Heart left ventricle (tissue), 16 donors: Measurements from ENCODE around the gene CCDC61. TPM values are rescaled to one million over a fixed set of nuclear protein-coding genes. Genes with fewer than 3 reads are reported as not detected.

Experiments
- ATAC-seq, 4 donors: fragments of 200-7000 bp; cut with Tn5 transposase; one replicate each; pipeline ENCODE4 v1.9.1; 2020 to 2022; ENCODE audit warnings: moderate library complexity in 4 of 4, mild to moderate bottlenecking in 3 of 4, moderate number of reproducible peaks in 1 of 4
- DNase-seq, 5 donors: peaks; one replicate each; pipeline ENCODE4 v3.0.0-alpha.2; 2020
- H3K27ac ChIP-seq, 12 donors: fragments of 200-600 bp; sonication (generic) in 4 of 12; one replicate each; pipeline versions ENCODE4 v1.5.0 to v1.8.0; 2016 to 2022; ENCODE audit warnings: mild to moderate bottlenecking in 2 of 12
- H3K27me3 ChIP-seq, 9 donors: fragments of 200-600 bp; sonication (generic) in 2 of 9; one replicate each; pipeline versions ENCODE4 v1.5.1 to v1.8.0; 2016 to 2022; ENCODE audit warnings: mild to moderate bottlenecking in 3 of 9
- H3K36me3 ChIP-seq, 9 donors: fragments of 200-600 bp; sonication (generic) in 2 of 9; one replicate each; pipeline versions ENCODE4 v1.5.0 to v1.8.0; 2018 to 2022; ENCODE audit warnings: mild to moderate bottlenecking in 2 of 9
- H3K4me1 ChIP-seq, 12 donors: fragments of 200-600 bp; sonication (generic) in 4 of 12; one replicate each; pipeline versions ENCODE4 v1.5.0 to v1.8.0; 2016 to 2022; ENCODE audit warnings: mild to moderate bottlenecking in 3 of 12
- H3K4me3 ChIP-seq, 12 donors: fragments of 200-600 bp; sonication (generic) in 4 of 12; one replicate each; pipeline versions ENCODE4 v1.5.0 to v1.8.0; 2017 to 2022; ENCODE audit warnings: mild to moderate bottlenecking in 9 of 12, moderate library complexity in 4 of 12
- H3K9me3 ChIP-seq, 12 donors: fragments of 200-600 bp; sonication (generic) in 4 of 12; one replicate each; pipeline versions ENCODE4 v1.5.0 to v1.8.0; 2016 to 2022; ENCODE audit warnings: mild to moderate bottlenecking in 1 of 12
- POLR2A ChIP-seq, 2 donors: fragments of 450-650 bp; IDR thresholded peaks; one replicate each; pipeline ENCODE4 v1.6.1; 2017; ENCODE audit warnings: antibody characterized with exemption in 2 of 2, mild to moderate bottlenecking in 2 of 2, moderate library complexity in 2 of 2
- WGBS, 4 donors: extraction: QIAGEN DNeasy Blood & Tissue Kit in 2 of 4; methylation state at CpG; one replicate each; pipeline versions ENCODE4 v1.1.5 to v1.1.7; 2013 to 2018; 5-methylcytosine and 5-hydroxymethylcytosine counted together
- intact Hi-C, 10 donors: fragments of 100-400 bp; cut with DNase I; formaldehyde crosslinking; loops; one replicate each; pipeline versions ENCODE4 v1.11.1 to v1.14.2; 2022
- polyA plus RNA-seq, 2 donors: library from polyadenylated mRNA; stranded (reverse); fragments of 200-250 nt; gene quantifications; one replicate each; pipeline ENCODE4 v1.2.3, GENCODE V29; 2013
- total RNA-seq, 9 donors: library from RNA; depleted of rRNA in 2 of 9; stranded (reverse); fragments of >200 nt in 2 of 9; fragmentation: NEBNext Ultra II Directional in 3 of 9; extraction: Animal tissue kit (Norgen Biotek cat#: 25700) in 3 of 9; gene quantifications; one replicate each; pipeline versions ENCODE4 v1.1.0 to v1.2.4, GENCODE V29; 2016 to 2023
- TF ChIP-seq, protein P1 (sequence below), 12 donors: fragments of 200-600 bp; sonication (generic) in 4 of 12; IDR thresholded peaks; one replicate each; pipeline versions ENCODE4 v1.5.0 to v1.8.0; 2018 to 2022; ENCODE audit warnings: antibody characterized with exemption in 12 of 12, mild to moderate bottlenecking in 5 of 12
- donor health status: ischemic (EF 13 %, LVEDD 7.1; RV severe dilation, severe dysfunction).
- donor health status: healthy with polysubstance abuse.
- donor health status: DM: no; HTN: yes; CAD: no.
- donor health status: DM: no; HTN: no; CAD: no.
- donor health status: ischemic (EF 25% LVEDD 6.9; RV normal size, moderate dysfunction).
- donor health status: ischemic (EF 25% LVEDD 5.7; RV mildly dilated, moderate dysfunction).
- donor health status: healthy.
- donor health status: DM: yes; HTN: yes; CAD: no.
- donor health status: ischemic (EF 35%, LVEDD 5.7; RV mildly dilated, moderate dysfunction).
- donor health status: nonischemic (EF 11% LVEDD 7.7; RV severe dilation, severe dysfunction).
- donor health status: DM: yes; HTN: yes; CAD: no.
- donor health status: PGD.
- donor health status: ischemic (EF 29% LVEDD 5.4; RV normal size, mild dysfunction).
- donor health status: nonischemic (EF 23%, LVEDD 6.1; RV moderate dilation, normal function).

Gene CCDC61
- total and polyA plus RNA-seq, 11 donors: 4.1 to 13.7 (median 6.8) TPM

DNA sequence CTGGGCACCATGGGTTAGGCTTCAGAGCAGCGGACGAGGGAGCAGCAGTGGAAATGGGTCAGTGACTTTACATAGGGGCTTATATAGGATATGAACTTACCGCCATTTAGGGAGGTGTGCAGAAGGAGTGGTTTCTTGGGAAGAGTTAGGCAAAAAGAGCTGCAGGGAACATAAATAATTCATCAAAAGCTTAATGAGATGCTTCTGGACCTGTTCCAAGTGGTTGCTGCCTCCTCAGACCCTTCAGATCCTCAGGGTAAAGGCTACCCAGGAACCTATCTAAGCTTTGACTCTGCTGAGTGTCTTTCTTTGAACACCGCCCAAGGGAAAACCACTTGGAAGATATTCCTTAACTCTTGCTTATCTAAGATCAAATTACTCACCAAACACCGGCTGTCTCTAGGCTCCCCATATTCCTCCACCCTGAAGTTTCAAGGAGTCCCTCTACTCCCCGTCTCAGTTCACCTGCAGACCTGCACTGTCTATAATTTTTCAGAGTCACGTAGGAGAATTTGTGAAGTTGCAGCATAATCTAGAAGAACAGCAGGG, 45.8 kb downstream of the CCDC61 start, which contains the start of gene IGFL4:
TSS of gene IGFL4 (minus strand) at position 51 of the 549 bp plus-strand sequence. CDS start at position 11, 40 bp downstream.
- Histone ChIP-seq H3K4me1 (no peaks in the 10 kb centered on the region), H3K9me3 (peaks cover 0 to 8% (median 0%) of the 10 kb centered on the region in 12 donors), H3K27ac (no peak within 1 kb of the TSS), H3K36me3 (no peaks in the 10 kb centered on the region), H3K4me3 (no peak within 1 kb of the TSS), H3K27me3 (peaks cover 0 to 50% (median 16%) of the 10 kb centered on the region in 9 donors)
- 53 to 62% (median 57%) methylated on average over 7 of the region's 7 CpGs for whole genome bisulfite sequencing, 4 donors
- intact Hi-C loops: no loop called here
- TF ChIP-seq, protein P1, sequence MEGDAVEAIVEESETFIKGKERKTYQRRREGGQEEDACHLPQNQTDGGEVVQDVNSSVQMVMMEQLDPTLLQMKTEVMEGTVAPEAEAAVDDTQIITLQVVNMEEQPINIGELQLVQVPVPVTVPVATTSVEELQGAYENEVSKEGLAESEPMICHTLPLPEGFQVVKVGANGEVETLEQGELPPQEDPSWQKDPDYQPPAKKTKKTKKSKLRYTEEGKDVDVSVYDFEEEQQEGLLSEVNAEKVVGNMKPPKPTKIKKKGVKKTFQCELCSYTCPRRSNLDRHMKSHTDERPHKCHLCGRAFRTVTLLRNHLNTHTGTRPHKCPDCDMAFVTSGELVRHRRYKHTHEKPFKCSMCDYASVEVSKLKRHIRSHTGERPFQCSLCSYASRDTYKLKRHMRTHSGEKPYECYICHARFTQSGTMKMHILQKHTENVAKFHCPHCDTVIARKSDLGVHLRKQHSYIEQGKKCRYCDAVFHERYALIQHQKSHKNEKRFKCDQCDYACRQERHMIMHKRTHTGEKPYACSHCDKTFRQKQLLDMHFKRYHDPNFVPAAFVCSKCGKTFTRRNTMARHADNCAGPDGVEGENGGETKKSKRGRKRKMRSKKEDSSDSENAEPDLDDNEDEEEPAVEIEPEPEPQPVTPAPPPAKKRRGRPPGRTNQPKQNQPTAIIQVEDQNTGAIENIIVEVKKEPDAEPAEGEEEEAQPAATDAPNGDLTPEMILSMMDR (IDR thresholded peaks at IDR 0.05): no peak
- TF ChIP-seq POLR2A (IDR thresholded peaks at IDR 0.05): no peak
- DNase-seq (no peak), ATAC-seq (no peak)

DNA sequence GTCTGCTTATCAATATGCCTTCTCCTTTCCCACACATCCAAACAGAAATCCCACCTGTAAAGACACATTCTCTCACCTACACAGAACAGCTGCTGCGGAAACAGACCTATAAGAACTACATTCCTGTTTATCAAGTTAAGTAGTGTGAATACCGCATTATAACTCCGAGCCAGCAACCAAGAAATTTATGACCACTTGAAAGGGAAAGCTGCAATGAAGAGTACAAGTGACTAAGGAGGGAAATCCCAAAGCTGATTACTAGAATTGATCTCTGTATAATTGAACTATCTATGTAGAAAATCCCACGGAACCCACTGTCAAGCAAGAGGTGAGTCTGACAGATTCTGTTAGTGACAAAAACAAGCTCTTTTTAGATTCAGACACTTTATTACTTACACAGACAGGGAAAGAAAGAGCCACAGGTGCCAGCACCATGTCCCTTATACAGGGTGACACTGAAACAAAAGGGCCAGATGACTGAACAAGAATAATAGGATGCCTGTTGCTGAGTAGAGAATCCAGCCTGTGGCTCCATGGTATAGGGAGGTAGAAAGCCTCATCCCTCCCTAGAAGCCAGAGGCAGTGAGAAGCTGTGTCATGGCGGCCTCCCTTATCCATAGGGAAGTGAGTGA, 47.1 kb downstream of the CCDC61 start:
- TF ChIP-seq POLR2A (IDR thresholded peaks at IDR 0.05): no peak
- TF ChIP-seq, protein P1 (IDR thresholded peaks at IDR 0.05): no peak
- H3K27me3 ChIP-seq: peaks cover 0 to 57% (median 16%) of the 10 kb centered on the region in 9 donors
- intact Hi-C loops: no loop called here
- DNase-seq (no peak), ATAC-seq (no peak)
- H3K27ac ChIP-seq: no peak overlapping the region
- WGBS, 4 donors: 81 to 84% (median 83%) methylated on average over 5 of the region's 5 CpGs
- no peaks in the 10 kb centered on the region for H3K4me1 ChIP-seq
- no peaks in the 10 kb centered on the region for H3K36me3 ChIP-seq
- H3K9me3 ChIP-seq: peaks cover 0 to 7% (median 0%) of the 10 kb centered on the region in 12 donors
- no peak overlapping the region for H3K4me3 ChIP-seq

DNA sequence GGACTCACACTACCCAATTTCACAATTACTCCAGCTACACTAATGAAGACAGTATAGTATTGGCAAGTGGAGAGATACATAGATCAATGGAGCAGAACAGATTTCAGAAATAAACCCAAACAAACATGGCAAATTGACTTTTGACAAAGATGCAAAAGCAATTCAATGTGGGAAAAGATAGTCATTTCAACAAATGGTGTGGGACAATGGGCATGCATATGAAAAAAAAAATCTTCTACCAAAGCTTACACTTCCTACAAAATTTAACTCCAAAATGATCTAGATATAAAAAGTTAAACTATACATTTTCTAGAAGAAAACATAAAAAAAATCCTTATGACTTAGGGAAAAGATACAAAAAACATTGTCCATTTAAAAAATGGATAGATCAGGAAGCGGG, 48.3 kb downstream of the CCDC61 start:
- Histone ChIP-seq H3K27ac (no peak overlapping the region), H3K27me3 (peaks cover 0 to 57% (median 17%) of the 10 kb centered on the region in 9 donors), H3K36me3 (no peaks in the 10 kb centered on the region), H3K4me3 (no peak overlapping the region), H3K4me1 (no peaks in the 10 kb centered on the region), H3K9me3 (peaks cover 0 to 6% (median 0%) of the 10 kb centered on the region in 12 donors)
- TF ChIP-seq, protein P1 (IDR thresholded peaks at IDR 0.05): no peak
- no peak for TF ChIP-seq POLR2A (IDR thresholded peaks at IDR 0.05)
- no peak for DNase-seq
- no peak for ATAC-seq
- intact Hi-C loops: no loop called here
- WGBS, 4 donors: 90 to 97% (median 93%) methylated on average over 1 of the region's 1 CpG

DNA sequence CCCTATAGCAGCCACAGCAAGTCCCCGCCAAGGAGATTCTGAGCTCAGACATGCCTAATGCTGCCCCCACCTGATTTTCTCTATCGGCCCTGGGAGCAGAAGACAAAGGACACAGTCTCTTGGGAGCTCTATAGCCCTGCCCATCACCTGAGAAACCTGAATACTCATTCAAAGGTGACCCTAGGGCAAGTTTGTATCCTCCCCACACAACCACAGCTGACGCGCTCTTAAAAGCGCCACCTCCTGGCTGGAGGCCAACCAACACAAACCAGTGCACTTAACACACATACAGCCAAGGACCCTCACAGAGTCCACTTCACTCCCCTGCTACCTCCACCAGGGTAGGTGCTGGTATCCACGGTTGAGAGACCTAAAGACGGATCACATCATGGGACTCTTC, 54.3 kb downstream of the CCDC61 start:
- peaks cover 0 to 47% (median 7%) of the 10 kb centered on the region in 9 donors for H3K27me3 ChIP-seq
- ATAC-seq (no peak), DNase-seq (no peak)
- H3K27ac ChIP-seq: no peak overlapping the region
- H3K4me3 ChIP-seq: no peak overlapping the region
- TF ChIP-seq POLR2A (IDR thresholded peaks at IDR 0.05): no peak
- TF ChIP-seq, protein P1 (IDR thresholded peaks at IDR 0.05): no peak
- 21 to 33% (median 31%) methylated on average over 7 of the region's 7 CpGs for WGBS, 4 donors
- H3K9me3 ChIP-seq: peaks cover 0 to 8% (median 0%) of the 10 kb centered on the region in 12 donors
- H3K36me3 ChIP-seq: no peaks in the 10 kb centered on the region
- intact Hi-C loops: no loop called here
- H3K4me1 ChIP-seq: no peaks in the 10 kb centered on the region
